ENCODE measurements around the gene PRKN.

PRKN gene

DNA sequence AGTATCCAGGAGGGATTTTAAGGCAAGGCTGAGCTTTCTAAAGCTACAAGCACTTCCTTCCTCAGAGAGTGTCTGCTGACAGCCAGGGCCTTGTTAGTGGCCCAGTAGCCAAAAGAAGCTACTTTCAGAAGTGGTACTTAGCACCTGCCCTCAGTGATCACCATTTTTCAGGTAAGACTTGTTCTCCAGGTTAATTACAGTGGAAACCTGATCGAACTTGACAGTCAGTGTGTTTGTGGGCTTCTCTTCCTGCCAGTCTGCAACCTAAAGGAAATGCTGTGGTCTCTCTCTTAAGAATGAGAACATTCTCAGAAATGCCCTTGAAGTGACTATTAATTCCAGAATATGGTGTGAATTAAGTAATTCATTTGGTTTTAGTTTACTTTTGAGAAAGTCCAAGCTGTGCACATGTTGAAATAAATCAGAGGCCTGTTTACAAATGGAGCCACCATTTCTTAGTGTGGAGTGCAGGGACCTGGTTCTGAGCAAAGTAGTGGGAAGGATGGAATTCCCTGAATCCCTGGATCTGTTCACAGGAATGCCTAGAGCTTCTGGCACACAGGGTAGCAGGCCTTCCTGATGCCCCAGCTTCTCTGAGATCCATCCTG is 1268.5 kb downstream of the PRKN start:
- DNase-seq, result no peak

- no peak for DNase-seq
Measured at GRCh38 chr6:161458201-161458951, 1269.2 kb downstream of the PRKN start.

- DNase-seq, result no peak
Measured at GRCh38 chr6:161455848-161456247, 1271.7 kb downstream of the PRKN start.

GRCh38 chr6:161453558-161453957 is 1274.0 kb downstream of the PRKN start:
- DNase-seq, result no peak

DNA sequence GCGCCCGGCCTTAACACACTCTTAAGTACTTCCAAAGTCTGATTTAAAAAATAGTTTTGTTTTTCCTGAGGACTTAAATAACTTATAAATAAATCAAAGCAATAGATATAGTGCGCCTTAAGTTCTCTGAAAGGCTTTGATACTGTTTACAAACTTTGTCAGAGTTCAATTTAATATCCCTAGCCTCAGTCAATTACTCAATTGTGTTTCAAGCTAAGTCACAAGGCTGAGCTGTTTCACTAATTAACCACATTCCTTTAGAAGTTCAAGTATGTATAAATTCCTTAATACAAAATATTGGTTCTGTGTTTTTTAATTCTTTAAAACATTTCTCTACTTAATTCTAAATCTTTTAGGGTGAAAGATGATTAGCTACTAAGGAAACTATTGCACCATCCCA is 1275.3 kb downstream of the PRKN start:
- DNase-seq, result no peak

- no peak for DNase-seq
Measured at GRCh38 chr6:161449521-161449920, 1278.0 kb downstream of the PRKN start.

DNA sequence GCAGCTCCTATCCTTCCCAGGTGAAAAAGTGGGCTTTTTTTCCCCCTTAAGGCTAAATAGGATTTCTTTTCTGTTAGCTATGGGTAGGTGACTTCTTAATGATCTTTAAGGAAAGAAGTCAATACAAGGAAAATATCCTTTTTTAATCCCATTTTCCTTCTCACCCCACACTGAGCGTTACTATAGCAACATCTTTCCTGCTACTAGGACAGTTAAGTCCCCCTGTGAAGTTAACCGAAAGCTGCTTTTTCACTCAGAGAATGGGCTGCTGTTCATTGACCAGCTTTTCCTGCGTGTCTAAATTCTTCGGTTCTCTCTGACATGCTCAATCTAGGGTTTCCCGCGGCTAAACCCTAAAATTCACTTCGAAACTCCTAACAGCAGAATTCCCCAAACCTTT is 1280.6 kb downstream of the PRKN start:
- DNase-seq, result no peak

DNA sequence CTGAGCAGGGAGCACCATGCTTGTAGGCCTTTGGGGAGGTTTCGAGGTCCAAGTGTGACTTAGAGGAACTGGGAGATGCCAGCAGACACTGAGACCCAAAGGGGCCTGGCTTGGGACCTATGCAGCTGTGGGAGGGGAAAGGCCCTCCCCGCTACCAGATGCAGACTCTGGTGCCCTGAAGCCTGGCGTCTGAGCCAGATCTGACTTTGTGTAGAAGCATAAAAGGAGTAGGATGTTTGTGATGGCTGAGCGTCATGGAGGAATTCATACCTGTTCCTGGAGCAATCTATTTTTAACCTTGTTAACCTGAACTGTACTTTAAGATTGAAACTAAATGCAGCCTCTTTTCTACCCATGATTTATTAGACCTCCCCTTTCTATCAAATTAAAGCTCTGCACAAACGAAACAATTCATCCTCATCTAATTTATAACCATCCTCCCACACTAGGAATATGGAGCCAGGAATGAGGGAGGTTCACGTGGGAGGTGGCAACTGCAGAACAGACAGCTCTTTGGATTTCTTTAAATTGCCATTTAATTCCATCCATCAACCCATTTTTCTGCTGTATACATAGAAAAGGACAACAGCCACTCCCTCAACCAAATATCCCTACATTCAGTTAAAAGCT is 1281.2 kb downstream of the PRKN start:
- DNase-seq, result no peak

DNA sequence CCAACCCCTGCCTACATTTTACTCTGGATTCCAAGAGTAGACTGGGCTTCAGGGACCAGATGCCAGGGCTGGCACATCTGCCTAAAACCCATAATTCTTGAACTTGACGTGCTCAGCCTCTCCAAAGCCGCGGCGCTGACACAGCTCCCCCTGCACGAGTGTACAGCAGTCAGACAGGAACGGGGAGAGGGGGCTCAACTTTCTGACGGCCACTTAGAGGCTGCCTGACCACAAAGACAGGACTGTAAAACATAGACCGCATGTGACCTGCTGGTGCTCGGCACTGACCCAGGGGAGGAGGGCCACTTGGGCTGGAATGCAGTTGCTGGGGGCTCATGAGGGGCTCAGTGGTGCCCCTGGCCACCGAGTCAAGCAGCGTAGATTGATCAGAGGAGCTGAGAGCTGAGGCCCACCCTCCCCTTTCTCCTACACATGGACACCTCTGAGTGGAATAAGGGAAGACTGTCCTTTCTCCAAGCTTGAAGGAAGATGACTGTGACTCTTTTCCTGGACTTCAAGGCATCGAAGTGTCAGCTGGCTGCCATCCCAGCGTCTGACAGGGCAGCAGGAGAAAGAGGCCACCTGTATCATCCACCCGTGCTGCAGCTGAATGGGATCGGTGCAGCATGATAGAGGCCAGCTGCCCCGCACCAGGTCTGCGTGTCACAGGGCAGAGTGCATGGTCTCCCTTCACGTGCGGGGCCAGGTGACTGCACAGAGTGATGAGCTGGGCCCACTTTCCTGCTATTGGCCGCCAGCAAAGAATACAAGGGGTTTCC is 1282.4 kb downstream of the PRKN start:
- no peak for DNase-seq

- DNase-seq, result no peak
Measured at GRCh38 chr6:161444464-161444863, 1283.1 kb downstream of the PRKN start.

- DNase-seq, result no peak
Measured at GRCh38 chr6:161443848-161444247, 1283.7 kb downstream of the PRKN start.

DNA sequence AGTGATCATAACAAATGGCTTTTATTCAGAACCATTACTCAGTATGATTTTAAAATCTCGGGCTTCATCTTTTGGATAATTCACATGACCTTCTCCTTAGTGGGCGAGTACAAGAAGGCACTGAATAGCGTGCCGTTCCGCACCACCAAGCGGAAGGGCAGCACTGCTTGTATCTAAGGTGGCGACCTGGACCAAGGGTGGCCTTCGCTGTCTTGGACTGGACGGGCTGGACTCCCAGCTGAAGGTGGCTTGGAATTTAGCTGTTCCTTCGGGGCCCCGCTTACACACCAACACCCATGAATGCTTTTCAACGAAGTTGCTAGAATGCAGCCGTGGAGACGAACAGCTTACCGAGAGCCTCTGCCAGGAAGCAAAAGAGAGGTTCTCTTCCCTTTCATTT is 1285.1 kb downstream of the PRKN start:
- DNase-seq, result no peak

DNA sequence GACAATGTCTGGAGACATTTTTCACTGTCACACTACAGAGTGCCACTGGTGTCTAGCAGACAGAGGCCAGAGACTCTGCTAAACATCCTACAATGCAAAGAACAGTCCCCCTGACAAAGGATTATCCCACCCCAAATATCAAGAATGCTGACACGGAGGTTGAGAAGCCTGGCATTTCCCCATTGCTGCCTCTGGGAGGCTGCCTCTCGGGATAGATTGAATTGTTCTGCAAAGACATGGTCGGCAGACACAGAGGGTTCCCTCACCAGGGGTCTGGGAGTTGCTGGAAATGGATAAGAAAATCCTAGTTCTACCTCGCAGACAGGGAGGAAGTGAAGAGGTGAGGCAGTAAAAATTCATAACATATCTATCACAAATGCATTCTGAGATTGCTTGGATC is 1287.3 kb downstream of the PRKN start:
- no peak for DNase-seq

GRCh38 chr6:161439093-161439492 is 1288.5 kb downstream of the PRKN start:
- DNase-seq, result no peak

- no peak for DNase-seq
Measured at GRCh38 chr6:161438430-161439030, 1289.0 kb downstream of the PRKN start.

DNA sequence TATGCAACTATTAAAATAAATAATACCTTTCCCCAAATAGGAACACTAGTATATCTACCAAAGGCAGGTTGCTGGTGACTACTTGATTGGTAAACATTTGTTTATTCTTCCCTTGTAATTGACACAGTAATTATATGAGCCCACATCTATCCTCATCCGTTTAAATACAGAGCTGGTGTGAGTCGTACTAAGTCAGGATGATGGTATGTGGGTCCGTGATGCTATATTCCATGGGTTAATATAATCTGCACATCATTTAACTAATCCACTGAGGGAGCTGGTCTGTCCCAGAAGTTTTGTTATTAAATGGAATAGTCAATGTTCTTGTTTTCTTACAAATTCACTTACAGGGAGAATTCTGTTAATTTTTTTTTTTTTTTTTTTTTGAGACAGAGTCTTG is 1289.7 kb downstream of the PRKN start:
- DNase-seq, result no peak

DNA sequence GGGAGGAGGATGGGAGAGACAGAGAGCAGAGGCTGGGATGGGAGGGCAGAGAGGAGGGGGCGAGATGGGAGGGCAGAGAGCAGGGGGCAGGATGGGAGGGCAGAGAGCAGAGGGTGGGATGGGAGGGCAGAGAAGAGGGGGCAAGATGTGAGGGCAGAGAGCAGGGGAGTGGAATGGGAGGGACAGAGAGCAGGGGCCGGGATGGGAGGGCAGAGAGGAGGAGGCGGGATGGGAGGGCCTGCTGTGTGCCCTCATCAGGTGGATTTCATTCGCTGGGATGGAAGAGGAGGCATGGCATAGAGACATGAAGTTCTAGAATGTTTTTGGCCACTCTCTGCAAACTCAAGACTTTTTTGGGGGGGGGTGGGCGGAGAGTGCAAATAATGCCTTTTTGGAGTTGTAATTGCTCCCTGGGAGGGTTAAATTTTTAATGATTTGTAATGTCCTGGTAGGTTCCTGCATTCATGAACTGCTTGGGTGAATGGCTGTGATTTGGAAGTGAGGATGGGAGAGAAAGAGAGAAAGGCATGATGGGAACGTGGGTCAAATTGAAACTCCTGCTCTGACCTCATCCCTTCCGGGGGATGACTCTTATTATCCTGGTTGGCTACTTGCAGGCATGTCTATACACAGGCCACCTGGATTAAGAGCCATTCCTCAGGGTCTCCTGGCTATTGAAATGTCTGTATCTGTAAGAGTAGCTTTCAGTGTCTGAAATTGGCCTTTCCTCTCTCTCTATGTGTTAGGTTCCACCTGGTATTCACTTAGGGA is 1291.3 kb downstream of the PRKN start:
- no peak for DNase-seq

GRCh38 chr6:161435748-161436070 is 1291.9 kb downstream of the PRKN start:
- no peak for DNase-seq

DNA sequence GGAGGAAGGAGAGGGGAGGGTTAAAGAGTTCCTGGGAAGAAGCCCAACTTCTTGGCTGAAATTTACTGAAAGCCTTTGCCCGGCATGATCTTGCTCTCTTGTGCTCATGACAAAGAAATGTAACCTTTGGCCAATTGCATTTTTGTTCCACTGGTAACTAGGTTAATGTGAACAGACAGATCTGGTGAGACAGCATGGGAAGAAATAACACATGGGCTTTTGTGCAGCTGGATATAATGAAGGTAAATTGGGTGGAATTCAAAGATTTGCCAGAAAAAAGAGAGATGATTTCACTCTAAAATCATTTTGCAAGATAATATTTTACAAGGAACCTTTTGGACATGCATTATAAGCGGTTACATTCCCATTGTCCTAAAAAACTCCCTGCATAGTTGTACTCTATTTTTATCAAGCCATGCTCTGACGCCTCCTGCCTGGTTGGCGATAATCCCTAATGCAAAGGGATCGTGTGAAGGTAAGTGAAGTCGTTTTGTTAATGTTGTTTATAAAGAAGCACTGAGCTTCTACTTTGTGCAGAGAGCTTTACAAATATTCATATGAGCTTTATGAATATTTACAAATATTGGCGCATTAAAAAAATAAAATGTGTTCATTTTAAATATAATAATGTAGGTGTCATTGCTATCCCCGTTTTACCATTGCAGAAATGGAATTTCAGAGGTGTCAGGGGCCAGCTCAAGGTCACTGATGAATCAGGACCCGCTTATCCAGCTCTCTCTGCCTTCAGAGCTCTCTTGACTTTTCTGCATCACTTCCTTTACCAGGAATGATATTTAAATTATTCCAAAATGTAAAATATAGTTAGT is 1292.4 kb downstream of the PRKN start:
- no peak for DNase-seq

DNA sequence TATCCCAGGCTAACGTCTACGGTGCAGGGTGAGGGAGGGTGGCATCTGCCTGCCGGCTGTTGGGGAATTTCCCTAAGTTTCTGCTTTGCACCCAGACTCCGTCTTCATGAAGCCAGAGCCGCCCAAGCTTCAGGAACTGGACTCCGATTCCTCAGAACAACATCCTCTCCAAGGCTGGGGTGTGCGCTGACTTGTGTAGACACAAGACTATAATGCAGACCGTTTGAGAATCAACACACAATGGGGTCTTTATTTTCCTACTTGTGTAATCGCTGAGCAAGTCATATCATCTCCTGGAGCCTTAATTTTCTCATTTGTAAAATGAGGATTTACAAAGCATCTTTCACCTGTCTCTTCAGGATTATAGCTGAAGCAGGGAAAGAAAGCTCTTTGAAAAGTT is 1293.2 kb downstream of the PRKN start:
- DNase-seq, result no peak

- DNase-seq, result no peak
Measured at GRCh38 chr6:161432546-161432945, 1295.0 kb downstream of the PRKN start.
